ENCODE results near the gene TMEM132C. TPM values are rescaled to one million over a fixed set of nuclear protein-coding genes. Genes with fewer than 3 reads are reported as not detected.

Gene TMEM132C
- total RNA-seq: 1 to 10 TPM in 8 of 10 donors, under 1 TPM in 2; 0.79 to 2.2 (median 1.6) TPM
- polyA plus RNA-seq: 1 to 10 TPM; 1.6 to 2.9 TPM
- long read RNA-seq, donor 1, full-length matches to known transcripts: 3 of 5 reads
- long read RNA-seq, donor 1, partial matches to known transcripts: 1 of 5 reads
- long read RNA-seq, donor 1, other reads (novel, unspliced or antisense): 1 of 5 reads
- long read RNA-seq, donor 2, full-length matches to known transcripts: 3 of 7 reads
- long read RNA-seq, donor 2, partial matches to known transcripts: 2 of 7 reads
- long read RNA-seq, donor 2, other reads (novel, unspliced or antisense): 2 of 7 reads
- long read RNA-seq, donor 3, partial matches to known transcripts: 1 of 1 reads
- long read RNA-seq, donor 3, other reads (novel, unspliced or antisense): 0 of 1 reads

DNA sequence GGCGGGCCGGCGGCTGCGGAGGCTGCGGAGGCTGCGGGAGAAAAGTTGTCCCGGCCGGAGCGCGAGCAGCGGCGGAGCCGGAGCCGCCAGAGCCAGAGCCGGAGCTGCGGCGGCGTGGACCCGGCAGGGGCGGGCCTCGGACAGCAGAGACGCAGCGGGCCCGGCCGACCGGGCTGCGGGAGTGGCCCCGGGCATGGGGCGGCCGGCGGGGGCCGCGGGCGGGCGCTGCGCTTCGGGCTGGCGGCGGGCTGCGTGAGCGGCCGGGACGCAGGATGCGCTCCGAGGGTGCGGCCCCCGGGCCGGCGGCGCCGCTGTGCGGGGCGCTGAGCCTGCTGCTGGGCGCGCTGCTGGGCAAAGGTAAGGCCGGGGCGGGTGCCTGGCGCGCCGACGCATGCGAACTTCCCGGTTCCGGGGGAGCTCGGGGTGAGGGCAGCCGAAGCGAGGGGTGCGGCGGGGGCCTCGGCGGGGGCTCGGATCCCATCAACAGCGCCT is at the start of gene TMEM132C:
TSS of gene TMEM132C (plus strand) at position 40 of the 492 bp plus-strand sequence. CDS start at position 273, 233 bp downstream.
- DNase-seq (no peak), ATAC-seq (peak in 4 of 8 donors; percentile 6 to 53 (median 12))
- WGBS, 2 donors: 0 to 1% methylated on average over 26 to 73 of the region's 73 CpGs
- Histone ChIP-seq H3K4me3 (peak within 1 kb of the TSS in 9 of 10 donors; percentile 30 to 53 (median 41)), H3K36me3 (no peaks in the 10 kb centered on the region), H3K4me1 (peaks cover 0 to 17% (median 7%) of the 10 kb centered on the region in 9 donors), H3K27ac (no peak within 1 kb of the TSS), H3K9me3 (peaks cover 0 to 12% (median 0%) of the 10 kb centered on the region in 11 donors), H3K27me3 (peaks cover 12 to 80% (median 66%) of the 10 kb centered on the region in 7 donors)
- intact Hi-C loops (cut with DNase I): loop anchor here in 4 of 10 donors (5.0 to 10.0 kb wide), 5 partner anchors 48 to 1648 kb away; partner anchors contain the start of gene TMEM132D (in 1 of the 4)
- no peak for TF ChIP-seq CTCF (IDR thresholded peaks at IDR 0.05)

DNA sequence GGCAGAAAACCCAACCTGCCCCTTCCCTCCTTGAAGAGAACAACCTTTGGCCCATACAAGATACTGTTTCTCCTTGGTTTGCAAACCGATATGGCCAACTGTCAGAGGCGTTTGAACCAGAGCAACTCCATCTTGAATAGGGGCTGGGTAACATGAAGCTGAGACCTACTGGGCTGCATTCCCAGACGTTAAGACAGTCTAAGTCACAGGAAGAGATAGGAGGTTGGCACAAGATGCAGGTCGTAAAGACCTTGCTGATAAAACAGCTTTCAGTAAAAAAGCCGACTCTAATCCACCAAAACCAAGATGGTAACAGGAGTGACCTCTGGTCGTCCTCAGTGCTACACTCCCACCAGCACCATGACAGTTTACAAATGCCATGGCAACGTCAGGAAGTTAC is 42.7 kb upstream of the TMEM132C start:
- H3K9me3 ChIP-seq: peaks cover 0 to 6% (median 0%) of the 10 kb centered on the region in 11 donors
- no peak for ATAC-seq
- 58 to 62% methylated on average over 7 of the region's 7 CpGs for WGBS, 2 donors
- peaks cover 0 to 10% (median 0%) of the 10 kb centered on the region in 7 donors for H3K27me3 ChIP-seq
- no peak overlapping the region for H3K27ac ChIP-seq
- H3K4me3 ChIP-seq: no peak overlapping the region
- no peaks in the 10 kb centered on the region for H3K4me1 ChIP-seq
- intact Hi-C loops (cut with DNase I): no loop called here
- DNase-seq: no peak
- H3K36me3 ChIP-seq: no peaks in the 10 kb centered on the region
- no peak for TF ChIP-seq CTCF (IDR thresholded peaks at IDR 0.05)

- TF ChIP-seq CTCF (IDR thresholded peaks at IDR 0.05): no peak
- DNase-seq (no peak), ATAC-seq (no peak)
- H3K27me3 ChIP-seq: peaks cover 0 to 10% (median 0%) of the 10 kb centered on the region in 7 donors
- H3K4me1 ChIP-seq: no peaks in the 10 kb centered on the region
- H3K4me3 ChIP-seq: no peak overlapping the region
- H3K36me3 ChIP-seq: no peaks in the 10 kb centered on the region
- intact Hi-C loops (cut with DNase I): no loop called here
- peaks cover 0 to 6% (median 0%) of the 10 kb centered on the region in 11 donors for H3K9me3 ChIP-seq
- WGBS, 2 donors: 63 to 75% methylated on average over 6 of the region's 6 CpGs
- no peak overlapping the region for H3K27ac ChIP-seq
Measured at GRCh38 chr12:128228581-128228980, 38.4 kb upstream of the TMEM132C start.

GRCh38 chr12:128235635-128236417 is 31.1 kb upstream of the TMEM132C start:
- Histone ChIP-seq H3K4me3 (no peak overlapping the region), H3K27me3 (peaks cover 0 to 8% (median 0%) of the 10 kb centered on the region in 7 donors), H3K36me3 (no peaks in the 10 kb centered on the region), H3K9me3 (peaks cover 0 to 14% (median 0%) of the 10 kb centered on the region in 11 donors), H3K4me1 (no peaks in the 10 kb centered on the region), H3K27ac (no peak overlapping the region)
- intact Hi-C loops (cut with DNase I): no loop called here
- ATAC-seq: no peak
- WGBS, 2 donors: 63 to 67% methylated on average over 6 of the region's 6 CpGs
- no peak for DNase-seq
- TF ChIP-seq CTCF (IDR thresholded peaks at IDR 0.05): no peak

Data from heart right ventricle (tissue), 16 donors.